Dendritic cell treated with granulocyte-macrophage colony-stimulating factor and Interleukin-4, amounts not matched to agents 40 ng/mL and 50 ng/mL, for 4 days (primary cell): ENCODE measurements around the gene DECR2.
"Not testable (repeated sequence)": the region's sequence is repeated elsewhere in the genome, so short reads cannot be mapped to it uniquely, and the experiment has no call there.

Experiments used
- H3K27ac Mint-ChIP-seq: one replicate; pipeline ENCODE4 v1.8.0; 2022; ENCODE audit warnings: mild to moderate bottlenecking, mixed read lengths
- H3K27me3 Mint-ChIP-seq: one replicate; pipeline ENCODE4 v1.8.0; 2022; ENCODE audit warnings: mild to moderate bottlenecking, mixed read lengths
- H3K36me3 Mint-ChIP-seq: one replicate; pipeline ENCODE4 v1.8.0; 2022; ENCODE audit warnings: low read depth, mixed read lengths
- H3K4me1 Mint-ChIP-seq: one replicate; pipeline ENCODE4 v1.8.0; 2022; ENCODE audit warnings: low read depth, mixed read lengths
- H3K4me3 Mint-ChIP-seq: one replicate; pipeline ENCODE4 v1.8.0; 2022; ENCODE audit warnings: mild to moderate bottlenecking, moderate library complexity, mixed read lengths
- H3K9me3 Mint-ChIP-seq: one replicate; pipeline ENCODE4 v1.8.0; 2022; ENCODE audit warnings: mixed read lengths
- intact Hi-C: fragments of 100-400 bp; cut with micrococcal nuclease; formaldehyde crosslinking; loops from one replicate; pipeline ENCODE4 v1.15.0; 2022

The DECR2 gene

GRCh38 chr16:379961-380761 is 21.5 kb upstream of the DECR2 start:
- peak overlapping the region; percentile 22 for H3K27ac Mint-ChIP-seq
- H3K36me3 Mint-ChIP-seq = peaks cover 41% of the 10 kb centered on the region

GRCh38 chr16:380762-381011 is 21.0 kb upstream of the DECR2 start:
- Mint-ChIP-seq H3K4me3 (peak overlapping the region; percentile 77), H3K27ac (peak overlapping the region; percentile 39)
- intact Hi-C loops = no loop called here

More at GRCh38 chr16:379961-380761, 21.5 kb upstream of the DECR2 start:
- Mint-ChIP-seq H3K27me3 (peaks cover 6% of the 10 kb centered on the region), H3K9me3 (no peaks in the 10 kb centered on the region), H3K4me3 (peak overlapping the region; percentile 77), H3K4me1 (peaks cover 41% of the 10 kb centered on the region)
- intact Hi-C loops = no loop called here

GRCh38 chr16:381012-381788 is 20.5 kb upstream of the DECR2 start:
- intact Hi-C loops = no loop called here
- no peaks in the 10 kb centered on the region for H3K9me3 Mint-ChIP-seq
- H3K4me1 Mint-ChIP-seq = peaks cover 42% of the 10 kb centered on the region
- H3K36me3 Mint-ChIP-seq = peaks cover 34% of the 10 kb centered on the region
- peak overlapping the region; percentile 39 for H3K27ac Mint-ChIP-seq
- peak overlapping the region; percentile 77 for H3K4me3 Mint-ChIP-seq
- H3K27me3 Mint-ChIP-seq = peaks cover 6% of the 10 kb centered on the region

More at GRCh38 chr16:380762-381011, 21.0 kb upstream of the DECR2 start:
- peaks cover 41% of the 10 kb centered on the region for H3K4me1 Mint-ChIP-seq
- H3K36me3 Mint-ChIP-seq = peaks cover 35% of the 10 kb centered on the region
- peaks cover 6% of the 10 kb centered on the region for H3K27me3 Mint-ChIP-seq
- H3K9me3 Mint-ChIP-seq = no peaks in the 10 kb centered on the region

GRCh38 chr16:381789-382717 is 19.6 kb upstream of the DECR2 start, which contains the start of gene PGAP6:
Gene PGAP6, minus strand, starts transcription at chr16:381978. Its CDS starts 157 bp downstream, at chr16:381821.
- Mint-ChIP-seq H3K27me3 (peaks cover 6% of the 10 kb centered on the region), H3K27ac (peak within 1 kb of the TSS; percentile 74), H3K9me3 (no peaks in the 10 kb centered on the region), H3K36me3 (peaks cover 29% of the 10 kb centered on the region), H3K4me3 (peak within 1 kb of the TSS; percentile 89), H3K4me1 (peaks cover 45% of the 10 kb centered on the region)
- intact Hi-C loops = loop anchor here (1.0 kb wide), 1 partner anchor 14 kb away; no protein-coding TSS in a partner anchor

GRCh38 chr16:383326-384051 is 18.2 kb upstream of the DECR2 start:
- Mint-ChIP-seq H3K4me3 (peak overlapping the region; percentile 89), H3K27ac (peak overlapping the region; percentile 74), H3K36me3 (peaks cover 21% of the 10 kb centered on the region), H3K27me3 (peaks cover 8% of the 10 kb centered on the region), H3K9me3 (no peaks in the 10 kb centered on the region), H3K4me1 (peaks cover 43% of the 10 kb centered on the region)
- intact Hi-C loops = no loop called here

DNA sequence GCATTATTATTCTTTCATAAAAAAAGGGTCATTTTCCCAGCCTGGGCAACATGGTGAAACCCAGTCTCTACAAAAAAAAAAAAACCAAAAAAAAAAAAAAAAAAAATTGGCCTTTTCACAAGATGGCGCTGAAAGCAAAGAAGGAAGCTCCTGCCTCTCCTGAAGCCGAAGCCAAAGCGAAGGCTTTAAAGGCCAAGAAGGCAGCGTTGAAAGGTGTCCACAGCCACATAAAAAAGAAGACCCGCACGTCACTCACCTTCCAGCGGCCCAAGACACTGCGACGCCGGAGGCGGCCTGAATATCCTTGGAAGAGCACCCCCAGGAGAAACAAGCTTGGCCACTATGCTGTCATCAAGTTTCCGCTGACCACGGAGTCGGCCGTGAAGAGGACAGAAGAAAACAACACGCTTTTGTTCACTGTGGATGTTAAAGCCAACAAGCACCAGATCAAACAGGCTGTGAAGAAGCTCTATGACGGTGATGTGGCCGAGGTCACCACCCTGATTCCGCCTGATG is 15.0 kb upstream of the DECR2 start:
- H3K27me3 Mint-ChIP-seq = peaks cover 8% of the 10 kb centered on the region
- no peak overlapping the region for H3K4me3 Mint-ChIP-seq
- no peaks in the 10 kb centered on the region for H3K9me3 Mint-ChIP-seq
- H3K36me3 Mint-ChIP-seq = peaks cover 13% of the 10 kb centered on the region
- intact Hi-C loops = no loop called here
- H3K4me1 Mint-ChIP-seq = peaks cover 27% of the 10 kb centered on the region
- no peak overlapping the region for H3K27ac Mint-ChIP-seq

DNA sequence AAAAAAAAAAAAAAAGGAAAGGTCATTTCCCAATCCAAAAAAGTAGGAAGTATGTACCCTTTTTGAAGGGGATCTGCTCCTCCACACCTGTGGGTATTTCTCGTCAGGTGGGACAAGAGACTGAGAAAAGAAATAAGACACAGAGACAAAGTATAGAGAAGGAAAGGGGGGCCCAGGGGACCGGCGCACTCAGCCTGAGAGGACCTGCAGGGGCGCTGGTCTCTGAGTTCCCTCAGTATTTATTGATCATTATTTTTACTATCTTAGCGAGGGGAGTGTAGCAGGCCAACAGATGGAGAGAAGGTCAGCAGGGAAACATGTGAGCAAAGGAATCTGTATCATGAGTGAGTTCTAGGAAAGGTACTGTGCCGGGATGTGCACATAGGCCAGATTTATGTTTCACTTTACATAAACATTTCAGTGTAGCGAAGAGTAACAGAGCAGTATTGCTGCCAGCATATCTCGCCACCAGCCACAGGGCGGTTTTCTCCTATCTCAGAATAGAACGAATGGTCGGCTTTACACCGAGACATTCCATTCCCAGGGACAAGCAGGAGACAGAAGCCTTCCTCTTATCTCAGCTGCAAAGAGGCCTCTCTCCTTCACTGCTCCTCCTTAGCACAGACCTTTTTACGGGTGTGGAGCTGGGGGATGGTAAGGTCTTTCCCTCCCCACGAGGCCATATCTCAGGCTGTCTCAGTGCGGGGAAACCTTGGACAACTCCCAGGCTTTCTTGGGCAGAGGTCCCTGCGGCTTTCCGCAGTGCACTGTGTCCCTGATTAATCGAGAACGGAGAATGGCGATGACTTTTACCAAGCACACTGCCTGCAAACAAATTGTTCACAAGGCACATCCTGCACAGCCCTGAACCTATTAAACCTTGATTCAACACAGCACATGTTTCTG is 13.7 kb upstream of the DECR2 start:
- H3K27me3 Mint-ChIP-seq, H3K9me3 Mint-ChIP-seq, H3K4me3 Mint-ChIP-seq, intact Hi-C loops, H3K27ac Mint-ChIP-seq: not testable (repeated sequence)
- Mint-ChIP-seq H3K4me1 (peaks cover 27% of the 10 kb centered on the region), H3K36me3 (peaks cover 13% of the 10 kb centered on the region)

DNA sequence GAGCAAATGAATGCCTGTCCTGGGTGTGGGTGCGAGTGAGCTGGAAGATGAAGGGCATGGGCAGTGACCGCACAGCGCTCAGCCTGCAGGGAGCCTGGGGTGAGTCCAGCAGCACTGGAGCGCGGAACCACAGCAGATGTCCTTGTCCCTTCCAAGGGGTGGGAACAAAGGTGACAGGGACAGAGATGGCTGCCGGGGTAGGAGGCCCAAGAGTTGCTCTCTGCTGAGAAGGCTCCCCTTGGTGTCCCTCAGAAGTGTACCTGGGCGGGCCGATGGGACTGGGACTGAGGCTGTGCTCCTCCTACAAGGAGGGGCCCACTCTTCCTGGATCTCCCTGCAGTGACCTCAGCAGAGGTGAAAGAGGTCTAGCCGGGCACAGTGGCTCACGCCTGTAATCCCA is 12.3 kb upstream of the DECR2 start:
- peaks cover 2% of the 10 kb centered on the region for H3K27me3 Mint-ChIP-seq
- H3K9me3 Mint-ChIP-seq = no peaks in the 10 kb centered on the region
- H3K27ac Mint-ChIP-seq = no peak overlapping the region
- peaks cover 14% of the 10 kb centered on the region for H3K4me1 Mint-ChIP-seq
- intact Hi-C loops = no loop called here
- H3K4me3 Mint-ChIP-seq = no peak overlapping the region
- peaks cover 7% of the 10 kb centered on the region for H3K36me3 Mint-ChIP-seq

- peaks cover 2% of the 10 kb centered on the region for H3K27me3 Mint-ChIP-seq
- no peaks in the 10 kb centered on the region for H3K36me3 Mint-ChIP-seq
- intact Hi-C loops = no loop called here
- peaks cover 16% of the 10 kb centered on the region for H3K4me1 Mint-ChIP-seq
- H3K9me3 Mint-ChIP-seq = no peaks in the 10 kb centered on the region
- no peak overlapping the region for H3K27ac Mint-ChIP-seq
- no peak overlapping the region for H3K4me3 Mint-ChIP-seq
Measured at GRCh38 chr16:391885-392335, 9.8 kb upstream of the DECR2 start.

GRCh38 chr16:392450-393030 is 9.1 kb upstream of the DECR2 start:
- peak overlapping the region; percentile 64 for H3K27ac Mint-ChIP-seq
- H3K27me3 Mint-ChIP-seq = peaks cover 2% of the 10 kb centered on the region
- no peaks in the 10 kb centered on the region for H3K9me3 Mint-ChIP-seq
- intact Hi-C loops = no loop called here
- no peak overlapping the region for H3K4me3 Mint-ChIP-seq
- no peaks in the 10 kb centered on the region for H3K36me3 Mint-ChIP-seq
- peaks cover 16% of the 10 kb centered on the region for H3K4me1 Mint-ChIP-seq

DNA sequence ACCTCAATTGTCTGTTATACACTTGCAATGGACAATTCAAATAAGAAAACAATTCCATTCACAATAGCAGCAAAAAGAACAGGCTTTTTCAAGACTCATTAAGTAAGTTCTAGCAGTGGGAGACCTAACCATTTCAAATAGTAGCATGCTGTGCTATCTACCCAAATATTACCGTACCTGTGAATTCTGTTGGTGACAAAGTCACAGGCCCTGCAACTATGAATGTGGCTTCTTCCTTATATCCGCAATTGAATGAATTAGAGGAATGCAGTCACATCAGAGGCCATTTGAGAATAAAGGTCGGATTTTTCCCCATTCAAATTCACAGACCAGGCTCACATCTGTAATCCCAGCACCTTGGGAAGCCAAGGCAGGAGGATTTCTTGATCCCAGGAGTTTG is 5.5 kb upstream of the DECR2 start:
- Mint-ChIP-seq H3K4me3 (peak overlapping the region; percentile 79), H3K27ac (peak overlapping the region; percentile 80), H3K36me3 (peaks cover 26% of the 10 kb centered on the region), H3K9me3 (no peaks in the 10 kb centered on the region), H3K27me3 (no peaks in the 10 kb centered on the region), H3K4me1 (peaks cover 46% of the 10 kb centered on the region)
- intact Hi-C loops = loop anchor here (1.0 kb wide), 1 partner anchor 14 kb away; no protein-coding TSS in a partner anchor

DNA sequence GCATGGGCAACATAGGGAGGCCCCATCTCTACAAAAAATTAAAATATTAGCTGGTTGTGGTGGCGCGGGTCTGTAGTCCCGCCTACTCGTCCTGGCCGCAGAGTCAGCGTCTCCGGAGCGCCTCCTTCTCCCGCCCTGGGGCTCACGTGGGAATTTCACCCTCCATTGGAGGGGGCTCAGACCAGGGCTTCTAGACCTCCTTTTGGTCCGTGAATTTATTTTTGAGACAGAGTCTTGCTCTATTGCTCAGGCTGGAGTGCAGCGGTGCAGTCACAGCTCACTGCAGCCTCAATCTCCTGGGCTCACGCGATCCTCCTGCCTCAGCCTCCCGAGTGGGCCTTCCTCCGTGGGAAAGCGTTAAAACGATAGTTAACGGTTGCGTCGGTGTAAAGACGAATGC is 5.1 kb upstream of the DECR2 start:
- no peaks in the 10 kb centered on the region for H3K27me3 Mint-ChIP-seq
- peaks cover 30% of the 10 kb centered on the region for H3K36me3 Mint-ChIP-seq
- H3K27ac Mint-ChIP-seq = peak overlapping the region; percentile 80
- intact Hi-C loops = loop anchor here (1.0 kb wide), 1 partner anchor 14 kb away; no protein-coding TSS in a partner anchor
- peak overlapping the region; percentile 79 for H3K4me3 Mint-ChIP-seq
- H3K4me1 Mint-ChIP-seq = peaks cover 46% of the 10 kb centered on the region
- H3K9me3 Mint-ChIP-seq = no peaks in the 10 kb centered on the region
